ENCODE results near the gene RIMS4.

RIMS4 gene

DNA sequence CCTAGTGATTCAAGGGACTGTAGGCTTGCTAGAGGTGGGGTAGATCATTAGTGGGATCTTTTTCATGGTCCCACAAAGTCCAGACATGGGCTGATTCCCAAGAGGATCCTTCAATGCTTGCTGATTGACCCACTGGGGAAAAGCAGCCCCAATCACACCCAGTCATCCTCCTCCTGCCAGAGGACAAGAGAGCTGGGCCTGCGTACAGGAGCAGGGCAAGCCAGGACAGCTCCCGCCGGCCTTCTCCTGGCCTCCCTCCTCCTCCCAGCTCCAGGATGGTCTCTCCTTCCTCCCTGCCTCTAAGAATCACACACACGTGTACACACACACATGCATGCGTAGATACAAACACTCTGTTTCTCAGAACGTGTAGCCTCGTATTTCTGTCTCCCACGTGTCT, 37.7 kb downstream of the RIMS4 start:
- Histone ChIP-seq H3K4me1 (ENCODE audit: low read length) (no peaks in the 10 kb centered on the region), H3K27me3 (replicated peaks; ENCODE audit: insufficient read depth, low read length) (peaks cover 78% of the 10 kb centered on the region), H3F3A (ENCODE audit: insufficient read depth, low read length) (no peaks in the 10 kb centered on the region), H3K36me3 (replicated peaks; ENCODE audit: insufficient read depth, low read length) (no peaks in the 10 kb centered on the region), H2AFZ (ENCODE audit: low read length) (no peak overlapping the region), H3K4me2 (ENCODE audit: low read depth, low read length) (no peak overlapping the region), H3K9ac (ENCODE audit: low read length) (no peak overlapping the region), H3K4me3 (ENCODE audit: low read length) (no peak overlapping the region), H3K27ac (ENCODE audit: low read length) (no peak overlapping the region), H4K20me1 (ENCODE audit: insufficient read depth, low read length) (no peaks in the 10 kb centered on the region), H3K9me2 (replicated peaks; ENCODE audit: insufficient read depth, low read length) (no peaks in the 10 kb centered on the region), H3K9me3 (replicated peaks; ENCODE audit: insufficient read depth, low read length) (no peaks in the 10 kb centered on the region), H3K79me2 (ENCODE audit: low read length) (no peaks in the 10 kb centered on the region)
- TF ChIP-seq EZH2 (optimal IDR thresholded peaks at IDR 0.05; ENCODE audit: low read depth, low read length) (no peak), EZH2phosphoT487 (IDR thresholded peaks at IDR 0.05; ENCODE audit: low read length) (no peak), CTCF (IDR thresholded peaks at IDR 0.05; ENCODE audit: low read length) (no peak)
- no peak for DNase-seq

DNA sequence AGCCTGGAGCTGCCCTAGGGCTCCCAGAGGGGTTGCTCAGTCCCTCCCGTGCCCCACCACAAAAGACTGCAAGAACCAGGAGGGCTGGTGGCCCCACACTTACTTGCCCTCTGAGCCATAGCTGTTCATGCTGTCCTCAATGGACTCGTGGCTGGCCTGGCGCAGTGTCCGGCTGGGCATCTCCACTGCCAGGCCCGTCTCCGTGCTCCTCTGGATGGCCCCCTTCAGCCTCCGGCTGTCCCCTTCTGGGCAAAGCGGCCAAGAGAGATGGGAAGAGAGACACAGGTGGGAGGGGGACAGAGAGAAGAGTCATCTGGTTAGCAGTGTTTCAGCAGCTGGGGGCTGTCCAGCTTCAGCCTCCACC, 39.2 kb downstream of the RIMS4 start:
- no peak overlapping the region for H3K27ac ChIP-seq (ENCODE audit: low read length)
- peaks cover 89% of the 10 kb centered on the region for H3K27me3 ChIP-seq (replicated peaks; ENCODE audit: insufficient read depth, low read length)
- no peaks in the 10 kb centered on the region for H3K9me3 ChIP-seq (replicated peaks; ENCODE audit: insufficient read depth, low read length)
- no peaks in the 10 kb centered on the region for H3K79me2 ChIP-seq (ENCODE audit: low read length)
- H3K36me3 ChIP-seq (replicated peaks; ENCODE audit: insufficient read depth, low read length) = no peaks in the 10 kb centered on the region
- H3K4me2 ChIP-seq (ENCODE audit: low read depth, low read length) = no peak overlapping the region
- H3K9me2 ChIP-seq (replicated peaks; ENCODE audit: insufficient read depth, low read length) = no peaks in the 10 kb centered on the region
- no peaks in the 10 kb centered on the region for H4K20me1 ChIP-seq (ENCODE audit: insufficient read depth, low read length)
- no peaks in the 10 kb centered on the region for H3K4me1 ChIP-seq (ENCODE audit: low read length)
- no peak overlapping the region for H3K9ac ChIP-seq (ENCODE audit: low read length)
- no peak overlapping the region for H2AFZ ChIP-seq (ENCODE audit: low read length)
- TF ChIP-seq CTCF (IDR thresholded peaks at IDR 0.05; ENCODE audit: low read length) (no peak), EZH2phosphoT487 (IDR thresholded peaks at IDR 0.05; ENCODE audit: low read length) (no peak), EZH2 (optimal IDR thresholded peaks at IDR 0.05; ENCODE audit: low read depth, low read length) (no peak)
- H3K4me3 ChIP-seq (ENCODE audit: low read length) = no peak overlapping the region
- DNase-seq = no peak
- H3F3A ChIP-seq (ENCODE audit: insufficient read depth, low read length) = no peaks in the 10 kb centered on the region

DNA sequence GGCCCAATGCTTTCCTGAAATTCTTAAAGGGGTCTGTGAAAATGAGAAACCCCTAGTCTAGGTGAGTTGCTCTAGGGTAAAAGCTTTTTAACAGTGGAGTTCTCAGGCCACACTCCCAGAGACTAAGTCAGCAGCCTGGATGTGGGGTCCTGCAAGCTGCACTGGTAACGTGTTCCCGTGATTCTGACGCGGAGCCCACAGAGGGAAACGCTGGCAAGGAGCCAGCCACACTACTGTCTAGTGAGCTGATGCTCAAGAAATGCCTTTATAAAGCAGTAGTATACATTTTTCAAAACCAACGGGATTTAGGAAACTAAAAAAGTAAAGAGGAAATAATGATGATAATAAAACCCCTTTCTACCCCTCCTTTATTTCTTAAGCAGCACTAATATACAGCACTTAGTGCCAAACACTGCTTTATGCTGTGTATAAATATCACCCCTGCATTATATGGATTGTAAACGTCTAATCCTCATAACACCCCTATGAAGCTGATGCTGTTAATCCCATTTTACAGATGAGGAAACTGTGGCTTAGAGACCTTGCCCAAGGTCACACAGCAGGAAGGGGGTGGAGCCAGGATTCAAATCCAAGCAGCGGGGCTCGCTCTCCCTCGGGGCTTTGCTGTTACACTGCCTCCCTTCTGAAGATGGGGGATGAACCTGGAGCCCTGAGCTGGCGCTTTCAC, 39.7 kb downstream of the RIMS4 start:
- Histone ChIP-seq H3K27me3 (replicated peaks; ENCODE audit: insufficient read depth, low read length) (peaks cover 93% of the 10 kb centered on the region), H3K9ac (ENCODE audit: low read length) (no peak overlapping the region), H3K4me3 (ENCODE audit: low read length) (no peak overlapping the region), H3K36me3 (replicated peaks; ENCODE audit: insufficient read depth, low read length) (no peaks in the 10 kb centered on the region), H3K4me2 (ENCODE audit: low read depth, low read length) (no peak overlapping the region), H3K79me2 (ENCODE audit: low read length) (no peaks in the 10 kb centered on the region), H2AFZ (ENCODE audit: low read length) (no peak overlapping the region), H3K9me3 (replicated peaks; ENCODE audit: insufficient read depth, low read length) (no peaks in the 10 kb centered on the region), H3F3A (ENCODE audit: insufficient read depth, low read length) (no peaks in the 10 kb centered on the region), H3K27ac (ENCODE audit: low read length) (no peak overlapping the region), H4K20me1 (ENCODE audit: insufficient read depth, low read length) (no peaks in the 10 kb centered on the region), H3K9me2 (replicated peaks; ENCODE audit: insufficient read depth, low read length) (no peaks in the 10 kb centered on the region), H3K4me1 (ENCODE audit: low read length) (no peaks in the 10 kb centered on the region)
- TF ChIP-seq CTCF (IDR thresholded peaks at IDR 0.05; ENCODE audit: low read length) (no peak), EZH2 (optimal IDR thresholded peaks at IDR 0.05; ENCODE audit: low read depth, low read length) (no peak), EZH2phosphoT487 (IDR thresholded peaks at IDR 0.05; ENCODE audit: low read length) (no peak)
- no peak for DNase-seq

Data from MM.1S (cell line).